ENCODE measurements around the gene RDX.
"Not testable (repeated sequence)": the region's sequence is repeated elsewhere in the genome, so short reads cannot be mapped to it uniquely, and the experiment has no call there.

Gene RDX

GRCh38 chr11:110296226-110297075 is at the start of gene RDX:
Gene RDX, minus strand, starts transcription at chr11:110296614. Its CDS starts 16,922 bp downstream, at chr11:110279692.
- peak; percentile 48 for DNase-seq (ENCODE audit: low read depth, low spot score)

- no peak for DNase-seq (ENCODE audit: low read depth, low spot score)
Observed at GRCh38 chr11:110345743-110346142, 49.3 kb upstream of the RDX start.

GRCh38 chr11:110340436-110340835 is 44.0 kb upstream of the RDX start:
- no peak for DNase-seq (ENCODE audit: low read depth, low spot score)

GRCh38 chr11:110339456-110340250 is 43.2 kb upstream of the RDX start:
- DNase-seq (ENCODE audit: low read depth, low spot score) = no peak

- DNase-seq (ENCODE audit: low read depth, low spot score) = no peak
Observed at GRCh38 chr11:110338684-110339083, 42.3 kb upstream of the RDX start.

- DNase-seq (ENCODE audit: low read depth, low spot score) = peak; percentile 47
Observed at GRCh38 chr11:110337570-110338193, 41.3 kb upstream of the RDX start.

- no peak for DNase-seq (ENCODE audit: low read depth, low spot score)
Observed at GRCh38 chr11:110336054-110336453, 39.6 kb upstream of the RDX start.

GRCh38 chr11:110335358-110335757 is 38.9 kb upstream of the RDX start:
- DNase-seq (ENCODE audit: low read depth, low spot score) = no peak

GRCh38 chr11:110331626-110332025 is 35.2 kb upstream of the RDX start:
- no peak for DNase-seq (ENCODE audit: low read depth, low spot score)

- no peak for DNase-seq (ENCODE audit: low read depth, low spot score)
Observed at GRCh38 chr11:110329445-110329844, 33.0 kb upstream of the RDX start.

- DNase-seq (ENCODE audit: low read depth, low spot score) = no peak
Observed at GRCh38 chr11:110327508-110327907, 31.1 kb upstream of the RDX start.

GRCh38 chr11:110323786-110324185 is 27.4 kb upstream of the RDX start:
- no peak for DNase-seq (ENCODE audit: low read depth, low spot score)

GRCh38 chr11:110319501-110319900 is 23.1 kb upstream of the RDX start:
- no peak for DNase-seq (ENCODE audit: low read depth, low spot score)

GRCh38 chr11:110318638-110319404 is 22.4 kb upstream of the RDX start:
- DNase-seq (ENCODE audit: low read depth, low spot score) = no peak

GRCh38 chr11:110317516-110317932 is 21.1 kb upstream of the RDX start:
- no peak for DNase-seq (ENCODE audit: low read depth, low spot score)

GRCh38 chr11:110314366-110315095 is 18.1 kb upstream of the RDX start:
- no peak for DNase-seq (ENCODE audit: low read depth, low spot score)

- no peak for DNase-seq (ENCODE audit: low read depth, low spot score)
Observed at GRCh38 chr11:110312670-110313069, 16.3 kb upstream of the RDX start.

- DNase-seq (ENCODE audit: low read depth, low spot score) = no peak
Observed at GRCh38 chr11:110311783-110312579, 15.6 kb upstream of the RDX start.

GRCh38 chr11:110308071-110308470 is 11.7 kb upstream of the RDX start:
- no peak for DNase-seq (ENCODE audit: low read depth, low spot score)

- not testable (repeated sequence) for DNase-seq (ENCODE audit: low read depth, low spot score)
Observed at GRCh38 chr11:110306019-110306388, 9.6 kb upstream of the RDX start.
